ENCODE results near the gene NRP2.

NRP2 gene

GRCh38 chr2:205739620-205740019 lies 57.3 kb downstream of the NRP2 start:
- peaks cover 1% of the 10 kb centered on the region for H3K4me1 ChIP-seq (ENCODE audit: low read depth, poor library complexity, severe bottlenecking)
- H3K79me2 ChIP-seq (ENCODE audit: insufficient read depth, low read depth): no peaks in the 10 kb centered on the region
- H3K4me3 ChIP-seq (IDR thresholded peaks at IDR 0.05; ENCODE audit: insufficient read depth, low read depth, low read length): no peak overlapping the region
- TF ChIP-seq CTCF (conservative IDR thresholded peaks at IDR 0.05; ENCODE audit: low read depth, low read length): no peak
- no peak overlapping the region for H2AFZ ChIP-seq (ENCODE audit: low read depth)
- no peak overlapping the region for H3K4me2 ChIP-seq
- no peaks in the 10 kb centered on the region for H3K36me3 ChIP-seq (ENCODE audit: insufficient read depth)
- no peak overlapping the region for H3K27ac ChIP-seq
- no peaks in the 10 kb centered on the region for H4K20me1 ChIP-seq (ENCODE audit: insufficient read depth)
- H3K9ac ChIP-seq: no peak overlapping the region
- no peaks in the 10 kb centered on the region for H3K27me3 ChIP-seq (ENCODE audit: insufficient read depth, low read depth)

- Histone ChIP-seq H2AFZ (ENCODE audit: low read depth) (no peak overlapping the region), H3K4me3 (IDR thresholded peaks at IDR 0.05; ENCODE audit: insufficient read depth, low read depth, low read length) (no peak overlapping the region), H3K79me2 (ENCODE audit: insufficient read depth, low read depth) (no peaks in the 10 kb centered on the region), H3K4me2 (no peak overlapping the region), H3K27ac (no peak overlapping the region), H4K20me1 (ENCODE audit: insufficient read depth) (no peaks in the 10 kb centered on the region), H3K27me3 (ENCODE audit: insufficient read depth, low read depth) (no peaks in the 10 kb centered on the region), H3K9ac (no peak overlapping the region), H3K4me1 (ENCODE audit: low read depth, poor library complexity, severe bottlenecking) (no peaks in the 10 kb centered on the region), H3K36me3 (ENCODE audit: insufficient read depth) (no peaks in the 10 kb centered on the region)
- no peak for TF ChIP-seq CTCF (conservative IDR thresholded peaks at IDR 0.05; ENCODE audit: low read depth, low read length)
These were observed 58.1 kb downstream of the NRP2 start for GRCh38 chr2:205740381-205740780.

GRCh38 chr2:205741256-205741978 lies 59.1 kb downstream of the NRP2 start:
- H3K79me2 ChIP-seq (ENCODE audit: insufficient read depth, low read depth): no peaks in the 10 kb centered on the region
- no peak overlapping the region for H2AFZ ChIP-seq (ENCODE audit: low read depth)

GRCh38 chr2:205743137-205743536 lies 60.8 kb downstream of the NRP2 start:
- Histone ChIP-seq H3K4me1 (ENCODE audit: low read depth, poor library complexity, severe bottlenecking) (no peaks in the 10 kb centered on the region), H3K27ac (no peak overlapping the region), H2AFZ (ENCODE audit: low read depth) (no peak overlapping the region), H3K36me3 (ENCODE audit: insufficient read depth) (no peaks in the 10 kb centered on the region), H3K27me3 (ENCODE audit: insufficient read depth, low read depth) (no peaks in the 10 kb centered on the region), H3K79me2 (ENCODE audit: insufficient read depth, low read depth) (no peaks in the 10 kb centered on the region), H4K20me1 (ENCODE audit: insufficient read depth) (no peaks in the 10 kb centered on the region), H3K9ac (no peak overlapping the region), H3K4me3 (IDR thresholded peaks at IDR 0.05; ENCODE audit: insufficient read depth, low read depth, low read length) (no peak overlapping the region), H3K4me2 (no peak overlapping the region)
- TF ChIP-seq CTCF (conservative IDR thresholded peaks at IDR 0.05; ENCODE audit: low read depth, low read length): no peak

More at GRCh38 chr2:205741256-205741978, 59.1 kb downstream of the NRP2 start:
- Histone ChIP-seq H3K4me3 (IDR thresholded peaks at IDR 0.05; ENCODE audit: insufficient read depth, low read depth, low read length) (no peak overlapping the region), H3K9ac (no peak overlapping the region), H3K4me2 (no peak overlapping the region), H4K20me1 (ENCODE audit: insufficient read depth) (no peaks in the 10 kb centered on the region), H3K27ac (no peak overlapping the region), H3K4me1 (ENCODE audit: low read depth, poor library complexity, severe bottlenecking) (no peaks in the 10 kb centered on the region), H3K36me3 (ENCODE audit: insufficient read depth) (no peaks in the 10 kb centered on the region), H3K27me3 (ENCODE audit: insufficient read depth, low read depth) (no peaks in the 10 kb centered on the region)
- TF ChIP-seq CTCF (conservative IDR thresholded peaks at IDR 0.05; ENCODE audit: low read depth, low read length): no peak

All from KMS-11 (cell line).